ENCODE results near the gene ACOXL. TPM values are rescaled to one million over a fixed set of nuclear protein-coding genes. Genes with fewer than 3 reads are reported as not detected.

The ACOXL gene
- total and polyA plus RNA-seq, 3 donors from 2014 or later, result 4.9 to 7.9 (median 5.3) TPM

GRCh38 chr2:110707386-110707965 is 24.9 kb upstream of the ACOXL start:
- TF ChIP-seq POLR2A (IDR thresholded peaks at IDR 0.05) (no peak), CTCF (IDR thresholded peaks at IDR 0.05) (no peak)
- intact Hi-C loops (cut with DNase I; ENCODE audit: low total_unique reads), result no loop called here
- Histone ChIP-seq H3K4me1 (no peaks in the 10 kb centered on the region), H3K9me3 (no peaks in the 10 kb centered on the region), H3K27me3 (no peaks in the 10 kb centered on the region), H3K36me3 (ENCODE audit: low read depth, missing control alignments) (no peaks in the 10 kb centered on the region), H3K4me3 (no peak overlapping the region), H3K27ac (no peak overlapping the region)
- 82 to 89% methylated on average over 1 of the region's 1 CpG for WGBS, 2 donors
- no peak for DNase-seq

DNA sequence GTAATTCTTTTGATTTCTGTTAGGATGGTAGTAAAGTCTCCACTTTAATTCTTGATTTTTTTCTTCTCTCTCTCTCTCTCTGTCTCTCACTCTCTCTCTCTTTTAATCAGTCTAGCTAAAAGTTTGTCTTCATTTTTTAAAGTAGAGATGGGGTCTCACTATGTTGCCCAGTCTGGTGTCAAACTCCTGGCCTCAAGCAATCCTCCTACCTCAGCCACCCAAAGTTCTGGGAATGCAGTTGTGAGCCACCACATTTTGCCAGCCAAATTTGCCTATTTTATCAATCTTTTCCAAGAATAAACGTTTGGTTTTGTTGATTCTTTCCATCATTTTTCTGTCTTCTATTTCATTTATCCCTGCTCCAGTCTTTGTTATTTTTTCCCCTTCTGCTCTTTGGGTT is 23.9 kb upstream of the ACOXL start:
- DNase-seq, result no peak
- Histone ChIP-seq H3K36me3 (ENCODE audit: low read depth, missing control alignments) (no peaks in the 10 kb centered on the region), H3K4me3 (no peak overlapping the region), H3K4me1 (no peaks in the 10 kb centered on the region), H3K9me3 (no peaks in the 10 kb centered on the region), H3K27ac (no peak overlapping the region), H3K27me3 (no peaks in the 10 kb centered on the region)
- 44 to 50% methylated on average over 1 of the region's 1 CpG for WGBS, 2 donors
- TF ChIP-seq POLR2A (IDR thresholded peaks at IDR 0.05) (no peak), CTCF (IDR thresholded peaks at IDR 0.05) (no peak)
- intact Hi-C loops (cut with DNase I; ENCODE audit: low total_unique reads), result no loop called here

DNA sequence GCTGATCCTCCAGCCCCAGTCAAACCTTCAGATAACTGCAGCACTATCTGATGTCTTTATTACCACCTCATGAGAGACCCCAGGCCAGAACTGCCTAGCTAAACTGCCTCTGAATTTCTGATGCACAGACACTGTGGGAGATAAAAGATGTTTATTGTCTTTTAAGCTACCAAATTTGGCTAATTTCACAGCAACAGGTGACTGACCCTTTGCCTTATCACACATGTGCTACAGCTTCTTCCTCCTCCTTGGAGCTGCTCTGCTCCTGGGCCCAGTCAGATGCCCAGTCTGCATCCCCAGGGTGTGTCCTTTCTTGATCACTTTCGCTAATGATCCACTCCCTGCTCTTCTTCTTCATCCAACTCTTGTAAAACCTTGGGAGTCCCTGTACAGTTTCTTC is 19.6 kb upstream of the ACOXL start:
- H3K9me3 ChIP-seq, result no peaks in the 10 kb centered on the region
- WGBS, 2 donors, result 88% methylated on average over 1 of the region's 1 CpG
- no peaks in the 10 kb centered on the region for H3K27me3 ChIP-seq
- no peak overlapping the region for H3K4me3 ChIP-seq
- H3K36me3 ChIP-seq (ENCODE audit: low read depth, missing control alignments), result no peaks in the 10 kb centered on the region
- intact Hi-C loops (cut with DNase I; ENCODE audit: low total_unique reads), result no loop called here
- no peak for TF ChIP-seq POLR2A (IDR thresholded peaks at IDR 0.05)
- no peak for TF ChIP-seq CTCF (IDR thresholded peaks at IDR 0.05)
- no peaks in the 10 kb centered on the region for H3K4me1 ChIP-seq
- no peak overlapping the region for H3K27ac ChIP-seq
- no peak for DNase-seq

DNA sequence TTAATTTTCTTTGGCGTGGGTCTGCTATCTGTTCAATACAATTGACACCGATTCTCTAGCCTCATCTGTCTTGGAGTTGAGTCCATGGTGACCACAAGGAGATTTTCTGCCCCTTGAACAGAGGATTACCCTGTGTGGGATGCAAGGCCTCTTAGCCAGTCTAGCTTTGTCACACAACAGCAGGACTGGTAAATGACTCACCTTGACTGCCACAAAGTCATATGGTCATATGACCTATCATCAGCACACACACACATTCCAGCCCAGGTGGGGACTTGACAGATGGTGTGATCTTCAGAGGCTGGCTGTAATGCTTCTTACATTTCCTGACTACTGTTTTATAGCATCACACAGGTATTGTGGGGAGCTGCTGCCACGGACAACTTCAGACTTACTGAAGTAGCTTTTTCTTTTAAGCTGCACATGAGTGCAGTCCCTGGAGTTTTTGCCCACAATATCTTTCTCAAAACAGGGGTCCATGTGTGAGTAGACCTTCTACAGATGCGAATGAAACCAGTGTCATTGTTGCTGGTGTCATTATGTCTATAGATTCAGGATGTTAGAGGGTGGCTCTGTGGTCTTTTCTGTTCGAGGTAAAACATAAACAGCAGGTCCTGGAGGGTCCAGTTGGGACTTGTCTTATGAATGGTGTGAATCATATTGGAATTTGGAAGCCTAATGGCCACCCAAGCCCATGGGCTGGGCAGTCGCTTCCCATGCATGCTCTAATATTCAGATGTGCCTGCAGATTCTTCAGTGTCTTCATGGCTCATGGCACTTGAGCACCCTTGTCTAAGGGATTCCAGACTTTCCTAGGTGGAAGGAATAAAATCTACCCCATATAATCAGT is 18.6 kb upstream of the ACOXL start:
- H3K4me3 ChIP-seq, result no peak overlapping the region
- intact Hi-C loops (cut with DNase I; ENCODE audit: low total_unique reads), result no loop called here
- H3K27me3 ChIP-seq, result no peaks in the 10 kb centered on the region
- no peaks in the 10 kb centered on the region for H3K9me3 ChIP-seq
- TF ChIP-seq CTCF (IDR thresholded peaks at IDR 0.05) (no peak), POLR2A (IDR thresholded peaks at IDR 0.05) (no peak)
- H3K27ac ChIP-seq, result no peak overlapping the region
- WGBS, 2 donors, result 84 to 93% methylated on average over 6 of the region's 6 CpGs
- no peaks in the 10 kb centered on the region for H3K36me3 ChIP-seq (ENCODE audit: low read depth, missing control alignments)
- DNase-seq, result no peak
- no peaks in the 10 kb centered on the region for H3K4me1 ChIP-seq

Data from testis (tissue), 3 donors.